Glutamatergic neuron (in vitro differentiated cells): Measurements from ENCODE around the gene ZFP28. TPM values are rescaled to one million over a fixed set of nuclear protein-coding genes. Genes with fewer than 3 reads are reported as not detected.

Source experiments
- DNase-seq: peaks from one replicate; pipeline ENCODE4 v3.0.0; 2022
- H3K27ac Mint-ChIP-seq: one replicate; pipeline ENCODE4 v1.8.0; 2020; ENCODE audit warnings: mild to moderate bottlenecking, mixed read lengths, inconsistent platforms; ENCODE audit not compliant: unreplicated experiment
- H3K27me3 Mint-ChIP-seq: one replicate; pipeline ENCODE4 v1.8.0; 2020; ENCODE audit warnings: mild to moderate bottlenecking, moderate library complexity, mixed read lengths, inconsistent platforms; ENCODE audit not compliant: unreplicated experiment
- H3K36me3 Mint-ChIP-seq: one replicate; pipeline ENCODE4 v1.8.0; 2020; ENCODE audit warnings: mild to moderate bottlenecking, mixed read lengths, inconsistent platforms; ENCODE audit not compliant: unreplicated experiment
- H3K4me1 Mint-ChIP-seq: one replicate; pipeline ENCODE4 v1.8.0; 2020; ENCODE audit warnings: mild to moderate bottlenecking, low read depth, mixed read lengths, inconsistent platforms; ENCODE audit not compliant: unreplicated experiment
- H3K4me3 Mint-ChIP-seq: one replicate; pipeline ENCODE4 v1.8.0; 2020; ENCODE audit warnings: mild to moderate bottlenecking, mixed read lengths, inconsistent platforms; ENCODE audit not compliant: unreplicated experiment
- H3K9me3 Mint-ChIP-seq: one replicate; pipeline ENCODE4 v1.8.0; 2020; ENCODE audit warnings: mild to moderate bottlenecking, moderate library complexity, mixed read lengths, inconsistent platforms; ENCODE audit not compliant: unreplicated experiment
- total RNA-seq: library from RNA; stranded (reverse); fragmentation: NEBNext Ultra II Directional; extraction: Animal tissue kit (Norgen Biotek cat#: 25700); gene quantifications from one replicate; pipeline ENCODE4 v1.2.1, GENCODE V29; 2021; ENCODE audit not compliant: unreplicated experiment
- TF ChIP-seq, protein P1 (sequence below): fragments of 200-600 bp; sonication (generic); IDR thresholded peaks from one replicate; pipeline ENCODE4 v1.5.0; 2021; ENCODE audit not compliant: partially characterized antibody, unreplicated experiment

ZFP28 gene
- total RNA-seq, 1 donor from 2014 or later: 25.9 TPM

DNA sequence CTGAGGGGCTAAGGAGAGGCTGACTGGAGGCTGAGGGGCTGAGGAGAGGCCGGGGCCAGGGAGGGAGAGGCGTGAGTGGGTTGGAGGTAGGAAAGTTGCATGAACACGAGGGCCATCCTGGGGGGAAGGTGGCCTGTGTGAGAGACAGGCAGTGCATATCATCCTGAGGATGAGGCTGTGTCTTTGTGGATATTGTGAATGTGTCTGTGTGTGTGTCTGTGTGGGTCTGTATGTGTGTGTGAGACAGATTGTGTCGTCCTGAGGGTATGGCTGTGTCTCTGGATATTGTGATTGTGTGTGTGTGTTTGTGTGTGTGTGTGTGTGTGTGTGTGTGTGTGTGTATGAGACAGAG, 56.8 kb downstream of the ZFP28 start:
- H3K9me3 Mint-ChIP-seq: peaks cover 11% of the 10 kb centered on the region
- H3K4me3 Mint-ChIP-seq: peak overlapping the region; percentile 100
- peaks cover 8% of the 10 kb centered on the region for H3K27me3 Mint-ChIP-seq
- no peak for DNase-seq
- peaks cover 8% of the 10 kb centered on the region for H3K4me1 Mint-ChIP-seq
- peaks cover 25% of the 10 kb centered on the region for H3K36me3 Mint-ChIP-seq
- H3K27ac Mint-ChIP-seq: peak overlapping the region; percentile 98
- TF ChIP-seq, protein P1, sequence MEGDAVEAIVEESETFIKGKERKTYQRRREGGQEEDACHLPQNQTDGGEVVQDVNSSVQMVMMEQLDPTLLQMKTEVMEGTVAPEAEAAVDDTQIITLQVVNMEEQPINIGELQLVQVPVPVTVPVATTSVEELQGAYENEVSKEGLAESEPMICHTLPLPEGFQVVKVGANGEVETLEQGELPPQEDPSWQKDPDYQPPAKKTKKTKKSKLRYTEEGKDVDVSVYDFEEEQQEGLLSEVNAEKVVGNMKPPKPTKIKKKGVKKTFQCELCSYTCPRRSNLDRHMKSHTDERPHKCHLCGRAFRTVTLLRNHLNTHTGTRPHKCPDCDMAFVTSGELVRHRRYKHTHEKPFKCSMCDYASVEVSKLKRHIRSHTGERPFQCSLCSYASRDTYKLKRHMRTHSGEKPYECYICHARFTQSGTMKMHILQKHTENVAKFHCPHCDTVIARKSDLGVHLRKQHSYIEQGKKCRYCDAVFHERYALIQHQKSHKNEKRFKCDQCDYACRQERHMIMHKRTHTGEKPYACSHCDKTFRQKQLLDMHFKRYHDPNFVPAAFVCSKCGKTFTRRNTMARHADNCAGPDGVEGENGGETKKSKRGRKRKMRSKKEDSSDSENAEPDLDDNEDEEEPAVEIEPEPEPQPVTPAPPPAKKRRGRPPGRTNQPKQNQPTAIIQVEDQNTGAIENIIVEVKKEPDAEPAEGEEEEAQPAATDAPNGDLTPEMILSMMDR: no peak

DNA sequence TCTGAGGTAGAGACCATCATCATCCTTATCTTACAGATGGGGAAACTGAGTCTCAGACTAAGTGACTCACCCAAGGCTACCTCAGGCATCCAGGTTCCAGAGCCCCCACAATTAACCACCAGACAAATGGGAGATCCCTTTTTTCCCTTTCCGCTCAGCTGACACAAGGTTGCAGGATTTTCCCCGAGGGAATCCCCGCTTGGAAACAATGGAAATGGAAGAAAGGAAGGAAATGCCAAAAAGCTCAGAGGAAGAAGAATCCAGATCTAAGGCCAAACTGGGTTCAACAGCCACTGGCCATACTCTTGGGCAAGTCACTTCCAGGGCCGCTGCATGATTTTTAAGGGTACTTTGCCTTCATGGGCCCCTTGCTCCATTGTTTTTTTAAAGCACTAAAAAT, 57.9 kb downstream of the ZFP28 start:
- H3K36me3 Mint-ChIP-seq: peaks cover 34% of the 10 kb centered on the region
- TF ChIP-seq, protein P1: no peak
- peaks cover 8% of the 10 kb centered on the region for H3K4me1 Mint-ChIP-seq
- H3K27me3 Mint-ChIP-seq: peaks cover 8% of the 10 kb centered on the region
- peak overlapping the region; percentile 100 for H3K4me3 Mint-ChIP-seq
- DNase-seq: no peak
- H3K9me3 Mint-ChIP-seq: peaks cover 17% of the 10 kb centered on the region
- peak overlapping the region; percentile 67 for H3K27ac Mint-ChIP-seq

DNA sequence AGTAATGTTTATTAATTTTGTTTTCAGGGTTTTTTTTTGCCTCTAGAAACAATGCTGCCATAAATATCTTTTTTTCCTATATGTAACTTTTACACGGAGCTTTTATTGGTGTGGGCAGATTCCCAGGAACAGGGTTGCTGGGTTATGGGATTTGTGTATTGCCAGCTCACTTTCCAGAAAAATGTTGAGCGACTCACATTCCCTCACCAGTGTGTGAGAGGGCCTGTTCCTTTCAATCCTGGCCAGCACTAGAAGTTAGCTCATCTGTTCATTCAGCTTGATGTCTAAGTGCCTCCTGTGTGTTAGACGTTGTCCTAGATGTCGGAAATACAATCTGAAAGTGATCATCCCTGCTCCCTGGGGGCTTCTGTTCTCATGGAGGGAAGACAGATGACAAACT, 58.9 kb downstream of the ZFP28 start:
- H3K27ac Mint-ChIP-seq: no peak overlapping the region
- peaks cover 8% of the 10 kb centered on the region for H3K4me1 Mint-ChIP-seq
- H3K36me3 Mint-ChIP-seq: peaks cover 41% of the 10 kb centered on the region
- peaks cover 17% of the 10 kb centered on the region for H3K9me3 Mint-ChIP-seq
- DNase-seq: no peak
- TF ChIP-seq, protein P1: no peak
- H3K27me3 Mint-ChIP-seq: peaks cover 8% of the 10 kb centered on the region
- H3K4me3 Mint-ChIP-seq: no peak overlapping the region

DNA sequence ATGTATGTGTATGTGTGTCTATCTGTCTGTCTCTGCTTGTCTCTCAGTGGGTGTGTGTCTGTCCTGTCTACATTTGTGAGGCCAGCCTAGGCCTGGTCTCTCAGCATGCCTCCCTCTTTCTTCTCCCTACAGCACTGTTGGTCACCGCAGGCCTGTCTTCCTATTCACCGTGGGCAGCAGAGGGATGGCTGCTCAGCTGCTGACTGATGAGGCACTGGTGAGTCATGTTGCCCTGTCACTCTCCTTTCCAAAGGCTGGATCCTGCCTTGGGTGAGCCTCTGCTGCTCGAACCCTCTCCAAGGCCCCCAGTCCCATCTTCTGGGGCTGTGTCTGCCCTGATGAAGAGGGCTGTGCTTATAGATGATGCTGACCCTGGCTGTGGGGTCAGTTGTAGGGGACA, 62.6 kb downstream of the ZFP28 start:
- no peak for DNase-seq
- Mint-ChIP-seq H3K27me3 (no peaks in the 10 kb centered on the region), H3K27ac (no peak overlapping the region), H3K9me3 (peaks cover 9% of the 10 kb centered on the region), H3K4me1 (peaks cover 3% of the 10 kb centered on the region), H3K4me3 (no peak overlapping the region), H3K36me3 (peaks cover 55% of the 10 kb centered on the region)
- TF ChIP-seq, protein P1: no peak

DNA sequence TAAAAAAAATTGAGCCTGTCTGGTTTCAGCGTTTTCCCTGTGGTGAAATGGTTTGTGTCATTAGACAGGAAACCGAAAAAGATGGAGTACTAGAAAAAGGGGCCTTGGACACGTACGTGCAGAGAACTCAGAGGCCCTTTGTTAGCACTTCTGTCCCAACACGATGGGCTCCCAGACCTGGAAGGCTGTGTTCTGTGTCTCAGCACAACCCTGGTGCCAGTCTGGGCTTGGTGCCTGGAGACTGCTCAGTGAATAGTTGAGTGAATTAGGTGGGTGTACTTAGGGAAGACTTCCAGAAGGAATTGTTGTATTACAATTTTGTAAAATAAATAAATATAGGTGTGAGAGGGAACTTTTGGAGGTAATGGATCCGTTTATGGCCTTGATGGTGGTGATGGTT, 65.1 kb downstream of the ZFP28 start:
- H3K27me3 Mint-ChIP-seq: no peaks in the 10 kb centered on the region
- H3K36me3 Mint-ChIP-seq: peaks cover 52% of the 10 kb centered on the region
- DNase-seq: no peak
- peaks cover 9% of the 10 kb centered on the region for H3K9me3 Mint-ChIP-seq
- no peak overlapping the region for H3K4me3 Mint-ChIP-seq
- H3K4me1 Mint-ChIP-seq: peaks cover 2% of the 10 kb centered on the region
- H3K27ac Mint-ChIP-seq: no peak overlapping the region
- TF ChIP-seq, protein P1: no peak

Other genes with a start within 250 kb of the ZFP28 start
- 13.1 TPM for gene ZSCAN5A, start 224.1 kb upstream of the ZFP28 start, total RNA-seq
- gene ZNF582, start 145.4 kb upstream of the ZFP28 start, total RNA-seq: 7.5 TPM
- 13.6 TPM for gene ZNF583, start 134.6 kb upstream of the ZFP28 start, total RNA-seq
- 6.0 TPM for gene ZNF667, start 61.6 kb upstream of the ZFP28 start, total RNA-seq
- 18.7 TPM for gene ZNF471, start 31.1 kb upstream of the ZFP28 start, total RNA-seq
- 10.1 TPM for gene ZNF470, start 28.5 kb downstream of the ZFP28 start, total RNA-seq
- gene ZNF71, start 56.4 kb downstream of the ZFP28 start, total RNA-seq: 48.2 TPM
- 2.7 TPM for gene SMIM17, start 104.2 kb downstream of the ZFP28 start, total RNA-seq
- 2.7 TPM for gene ZNF835, start 132.8 kb downstream of the ZFP28 start, total RNA-seq